Esophagus muscularis mucosa (tissue), 4 donors: Measurements from ENCODE around the gene RHBDL1. TPM values are rescaled to one million over a fixed set of nuclear protein-coding genes. Genes with fewer than 3 reads are reported as not detected.

Experiments used
- DNase-seq: peaks from one replicate; pipeline ENCODE4 v3.0.0-alpha.2; 2017; ENCODE audit errors: extremely low spot score
- H3K27ac ChIP-seq, 4 donors: fragments of 200-600 bp; sonication (generic); replicated peaks in 1 of 4; 1 replicate in 3 of 4; 2 replicates in 1 of 4; pipeline ENCODE4 v1.5.1; 2016 to 2019; ENCODE audit warnings: mild to moderate bottlenecking in 1 of 4
- H3K27me3 ChIP-seq, 4 donors: fragments of 200-600 bp; sonication (generic); one replicate each; pipeline versions ENCODE4 v1.5.1 to v1.6.0; 2016 to 2019
- H3K36me3 ChIP-seq, 4 donors: fragments of 200-600 bp; sonication (generic); one replicate each; pipeline ENCODE4 v1.5.1; 2016 to 2019
- H3K4me1 ChIP-seq, 4 donors: fragments of 200-600 bp; sonication (generic); one replicate each; pipeline ENCODE4 v1.5.1; 2016 to 2019
- H3K4me3 ChIP-seq, 4 donors: fragments of 200-600 bp; sonication (generic); 1 replicate in 2 of 4; 2 replicates in 2 of 4; pipeline ENCODE4 v1.5.1; 2016 to 2019; ENCODE audit warnings: mild to moderate bottlenecking in 4 of 4, moderate library complexity in 1 of 4
- H3K9me3 ChIP-seq, 4 donors: fragments of 200-600 bp; sonication (generic); 1 replicate in 3 of 4; 2 replicates in 1 of 4; pipeline ENCODE4 v1.5.1; 2016 to 2019
- EP300 ChIP-seq: sonication (generic); formaldehyde crosslinking; IDR thresholded peaks from one replicate; pipeline ENCODE4 v1.6.1; 2017; ENCODE audit warnings: antibody characterized with exemption
- POLR2A ChIP-seq: fragments of 450-650 bp; IDR thresholded peaks from one replicate; pipeline ENCODE4 v1.6.1; 2017; ENCODE audit warnings: antibody characterized with exemption, moderate library complexity, mild to moderate bottlenecking, low read depth
- POLR2AphosphoS5 ChIP-seq, 2 donors: sonication (generic); formaldehyde crosslinking; IDR thresholded peaks; one replicate each; pipeline ENCODE4 v1.6.1; 2017; ENCODE audit warnings: antibody characterized with exemption in 2 of 2
- WGBS: methylation state at CpG from one replicate; pipeline ENCODE4 v1.1.5; 2018; 5-methylcytosine and 5-hydroxymethylcytosine counted together
- intact Hi-C: fragments of 100-400 bp; cut with DNase I; formaldehyde crosslinking; loops from one replicate; pipeline ENCODE4 v1.15.1; 2023
- total RNA-seq, 4 donors: library from RNA; depleted of rRNA; stranded (reverse); fragments of >200 nt; gene quantifications; one replicate each; pipeline versions ENCODE4 v1.1.0 to v1.2.1, GENCODE V29; 2016
- TF ChIP-seq, protein P1 (sequence below), 3 experiments: fragments of 200-600 bp in 2 of 3; fragments of 450-650 bp in 1 of 3; sonication (generic) in 2 of 3; IDR thresholded peaks; one replicate each; pipeline ENCODE4 v1.5.1; 2017 to 2019; ENCODE audit warnings: antibody characterized with exemption in 3 of 3, mild to moderate bottlenecking in 2 of 3, moderate library complexity in 1 of 3

Gene RHBDL1
- total RNA-seq, 4 donors from 2014 or later = 0.17 to 2.0 (median 0.66) TPM

GRCh38 chr16:723695-724094, 48.2 kb downstream of the RHBDL1 start:
- Histone ChIP-seq H3K4me1 (peaks cover 47 to 64% (median 58%) of the 10 kb centered on the region in 4 donors), H3K27ac (no peak overlapping the region), H3K9me3 (no peaks in the 10 kb centered on the region), H3K4me3 (no peak overlapping the region), H3K27me3 (peaks cover 0 to 47% (median 24%) of the 10 kb centered on the region in 4 donors), H3K36me3 (peaks cover 0 to 6% (median 2%) of the 10 kb centered on the region in 4 donors)
- intact Hi-C loops = no loop called here
- no peak for DNase-seq
- TF ChIP-seq POLR2AphosphoS5 (IDR thresholded peaks at IDR 0.05) (no peak), EP300 (no peak), POLR2A (no peak)
- TF ChIP-seq, protein P1, sequence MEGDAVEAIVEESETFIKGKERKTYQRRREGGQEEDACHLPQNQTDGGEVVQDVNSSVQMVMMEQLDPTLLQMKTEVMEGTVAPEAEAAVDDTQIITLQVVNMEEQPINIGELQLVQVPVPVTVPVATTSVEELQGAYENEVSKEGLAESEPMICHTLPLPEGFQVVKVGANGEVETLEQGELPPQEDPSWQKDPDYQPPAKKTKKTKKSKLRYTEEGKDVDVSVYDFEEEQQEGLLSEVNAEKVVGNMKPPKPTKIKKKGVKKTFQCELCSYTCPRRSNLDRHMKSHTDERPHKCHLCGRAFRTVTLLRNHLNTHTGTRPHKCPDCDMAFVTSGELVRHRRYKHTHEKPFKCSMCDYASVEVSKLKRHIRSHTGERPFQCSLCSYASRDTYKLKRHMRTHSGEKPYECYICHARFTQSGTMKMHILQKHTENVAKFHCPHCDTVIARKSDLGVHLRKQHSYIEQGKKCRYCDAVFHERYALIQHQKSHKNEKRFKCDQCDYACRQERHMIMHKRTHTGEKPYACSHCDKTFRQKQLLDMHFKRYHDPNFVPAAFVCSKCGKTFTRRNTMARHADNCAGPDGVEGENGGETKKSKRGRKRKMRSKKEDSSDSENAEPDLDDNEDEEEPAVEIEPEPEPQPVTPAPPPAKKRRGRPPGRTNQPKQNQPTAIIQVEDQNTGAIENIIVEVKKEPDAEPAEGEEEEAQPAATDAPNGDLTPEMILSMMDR (IDR thresholded peaks at IDR 0.05) = no peak
- WGBS = 84% methylated on average over 9 of the region's 9 CpGs

DNA sequence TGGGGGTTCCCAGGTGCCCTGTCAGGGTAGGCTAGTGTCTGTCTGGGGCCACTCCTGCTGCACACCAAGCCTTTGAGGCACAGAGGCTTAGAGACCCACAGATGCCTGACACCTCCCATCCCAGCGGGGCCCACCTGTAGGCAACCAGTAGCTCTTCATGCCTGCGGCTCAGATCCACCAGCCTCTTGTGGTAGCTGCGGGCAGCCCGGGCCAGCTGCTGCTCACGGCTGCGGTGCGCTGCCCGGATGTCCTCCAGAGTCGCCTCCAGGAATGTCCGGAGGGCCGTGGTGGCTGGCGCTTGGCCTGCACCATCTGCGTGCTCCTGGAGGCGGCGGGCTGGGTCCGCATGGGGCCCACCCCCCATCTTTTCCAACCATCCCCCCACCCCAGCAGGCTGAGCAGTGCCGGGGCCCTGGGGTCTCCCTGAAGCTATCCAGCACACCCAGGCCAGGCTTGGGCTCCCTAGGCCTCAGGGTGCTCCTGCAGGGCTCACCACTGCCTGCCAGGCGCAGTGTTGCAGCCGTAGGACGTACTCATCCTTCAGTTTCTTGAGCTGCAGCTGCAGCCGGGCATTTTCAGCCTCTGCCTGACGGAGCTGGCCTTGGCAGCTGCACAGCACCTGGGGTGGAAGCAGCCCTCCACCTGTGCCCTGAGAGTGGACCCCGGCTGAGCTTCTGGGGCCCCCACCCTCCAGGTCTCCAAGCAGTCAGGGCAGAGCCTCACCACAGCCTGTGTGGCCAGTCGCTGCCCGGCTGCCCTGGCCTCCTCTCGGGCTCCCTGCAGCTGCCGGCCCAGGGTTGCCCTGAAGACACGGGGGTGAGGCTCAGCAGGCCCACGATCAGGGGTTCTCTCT, 48.9 kb downstream of the RHBDL1 start:
- no peaks in the 10 kb centered on the region for H3K9me3 ChIP-seq
- H3K4me1 ChIP-seq = peaks cover 45 to 64% (median 58%) of the 10 kb centered on the region in 4 donors
- peaks cover 0 to 6% (median 2%) of the 10 kb centered on the region in 4 donors for H3K36me3 ChIP-seq
- no peak overlapping the region for H3K27ac ChIP-seq
- no peak overlapping the region for H3K4me3 ChIP-seq
- no peak for TF ChIP-seq POLR2AphosphoS5 (IDR thresholded peaks at IDR 0.05)
- TF ChIP-seq EP300 = no peak
- TF ChIP-seq, protein P1 (IDR thresholded peaks at IDR 0.05) = no peak
- no peak for TF ChIP-seq POLR2A
- peaks cover 0 to 53% (median 24%) of the 10 kb centered on the region in 4 donors for H3K27me3 ChIP-seq
- no CpG with 5 or more reads among the region's 29 CpGs for WGBS
- no peak for DNase-seq
- intact Hi-C loops = no loop called here

GRCh38 chr16:725041-725376, 49.5 kb downstream of the RHBDL1 start:
- no peak for TF ChIP-seq EP300
- TF ChIP-seq POLR2A = no peak
- TF ChIP-seq, protein P1 (IDR thresholded peaks at IDR 0.05) = no peak
- no peak for TF ChIP-seq POLR2AphosphoS5 (IDR thresholded peaks at IDR 0.05)
- Histone ChIP-seq H3K4me1 (peaks cover 39 to 58% (median 52%) of the 10 kb centered on the region in 4 donors), H3K27ac (no peak overlapping the region), H3K9me3 (no peaks in the 10 kb centered on the region), H3K4me3 (no peak overlapping the region), H3K27me3 (peaks cover 0 to 53% (median 24%) of the 10 kb centered on the region in 4 donors), H3K36me3 (peaks cover 0 to 10% (median 3%) of the 10 kb centered on the region in 4 donors)
- intact Hi-C loops = no loop called here
- no peak for DNase-seq
- WGBS = no CpG with 5 or more reads among the region's 7 CpGs

DNA sequence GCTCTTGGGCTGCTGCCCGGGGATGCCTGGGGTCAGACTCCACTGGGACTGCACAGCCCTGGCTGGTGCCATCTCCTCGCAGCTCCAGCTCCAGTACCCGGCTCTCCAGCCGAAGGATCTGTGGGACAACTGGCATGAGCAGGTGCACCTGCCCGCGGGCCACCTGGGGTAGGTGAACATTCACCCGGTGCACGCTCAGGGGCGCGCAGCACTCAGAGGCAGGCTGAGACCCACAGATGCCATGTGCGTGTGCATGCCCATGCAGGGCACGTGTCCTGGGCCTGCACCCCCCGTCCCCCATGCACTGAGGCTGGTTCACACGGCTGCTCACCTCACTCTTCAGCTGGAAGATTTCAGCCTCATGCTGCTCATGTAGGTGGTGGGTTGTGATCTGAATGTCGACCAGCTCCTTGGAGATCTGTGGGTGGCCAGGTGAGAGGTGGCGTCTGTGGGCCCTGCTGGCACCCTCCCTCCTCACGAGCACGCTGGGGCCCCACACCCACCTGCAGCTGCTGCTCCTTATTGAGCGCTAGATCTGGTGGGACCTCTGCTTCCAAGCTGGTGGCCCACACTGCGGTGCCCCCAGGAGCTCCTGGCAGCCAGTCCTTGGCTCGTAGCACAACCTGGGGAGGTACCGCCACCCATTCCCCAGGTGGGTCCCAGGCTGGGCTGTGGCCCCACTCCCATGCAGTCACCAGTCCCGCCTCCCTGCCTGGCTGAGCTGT, 50.2 kb downstream of the RHBDL1 start:
- Histone ChIP-seq H3K27ac (no peak overlapping the region), H3K4me1 (peaks cover 33 to 52% (median 46%) of the 10 kb centered on the region in 4 donors), H3K27me3 (peaks cover 0 to 53% (median 24%) of the 10 kb centered on the region in 4 donors), H3K9me3 (no peaks in the 10 kb centered on the region), H3K4me3 (no peak overlapping the region), H3K36me3 (peaks cover 0 to 16% (median 9%) of the 10 kb centered on the region in 4 donors)
- intact Hi-C loops = no loop called here
- no peak for DNase-seq
- TF ChIP-seq POLR2A = no peak
- TF ChIP-seq, protein P1 (IDR thresholded peaks at IDR 0.05) = no peak
- no peak for TF ChIP-seq EP300
- no peak for TF ChIP-seq POLR2AphosphoS5 (IDR thresholded peaks at IDR 0.05)
- WGBS = 78% methylated on average over 8 of the region's 23 CpGs
